K562 (cell line): ENCODE results near the gene PRKG1. TPM values are rescaled to one million over a fixed set of nuclear protein-coding genes. Genes with fewer than 3 reads are reported as not detected.

ENCODE experiments used
- ATAC-seq: fragments of 200-7000 bp; cut with Tn5 transposase; 3 replicates; pipeline ENCODE4 v1.9.1; 2020; ENCODE audit warnings: moderate library complexity
- BruUV-seq: library from RNA; stranded (reverse); fragments of 400-500 nt; replicated peaks from 2 replicates; lab custom pipeline; 2021; lab: Mats Ljungman, UMichigan
- CTCF ChIA-PET: fragments of 300-600 bp; formaldehyde crosslinking; extraction: SDS; loops from one replicate; lab custom pipeline; 2021; ENCODE audit warnings: low intra/inter-chr PET ratio; lab: Yijun Ruan, JAX
- POLR2A ChIA-PET: fragments of 300-600, 350-650 bp; sonication (Branson Sonifier 250); formaldehyde crosslinking; extraction: SDS; loops from one replicate; lab custom pipeline; 2021; ENCODE audit warnings: antibody characterized with exemption, inconsistent platforms; lab: Yijun Ruan, JAX
- DNase-seq, 4 experiments: peaks; one replicate each; pipeline versions ENCODE4 v3.0.0 to v3.0.0-alpha.2; 2011 to 2018; ENCODE audit warnings: low spot score in 3 of 4, mixed read lengths in 3 of 4; ENCODE audit errors: extremely low read depth in 1 of 4
- FAIRE-seq: peaks from 2 replicates; lab custom pipeline; 2011; peaks lifted over from hg19 to GRCh38; lab: Jason Lieb, UNC
- H2AFZ ChIP-seq: 2 replicates; pipeline ENCODE4 v1.6.0; 2011; ENCODE audit warnings: low read depth, low read length, control low read depth, inconsistent platforms
- H3K27ac ChIP-seq: fragments of 200-600 bp; 3 replicates; pipeline ENCODE4 v1.8.0; 2011; ENCODE audit warnings: low read depth, mild to moderate bottlenecking, control low read depth, inconsistent platforms, low read length, moderate library complexity, mixed read lengths; ENCODE audit errors: extremely low read depth
- H3K27me3 ChIP-seq, 2 experiments: fragments of 300-600 bp in 1 of 2; 2 replicates in 1 of 2; 3 replicates in 1 of 2; pipeline versions ENCODE4 v1.6.0 to v1.8.0; 2011; ENCODE audit warnings: inconsistent platforms in 2 of 2, low read length in 2 of 2, mild to moderate bottlenecking in 1 of 2, mixed read lengths in 1 of 2, moderate library complexity in 1 of 2; ENCODE audit not compliant: control insufficient read depth in 2 of 2, insufficient read depth in 2 of 2
- H3K36me3 ChIP-seq: fragments of 300-600 bp; 3 replicates; pipeline ENCODE4 v1.8.0; 2011; ENCODE audit warnings: mild to moderate bottlenecking, low read length, inconsistent platforms; ENCODE audit not compliant: control insufficient read depth, insufficient read depth
- H3K4me1 ChIP-seq, 2 experiments: fragments of 200-600 bp in 1 of 2; replicated peaks in 1 of 2; 2 replicates in 1 of 2; 3 replicates in 1 of 2; pipeline versions ENCODE4 v1.5.1 to v1.8.0; 2011; ENCODE audit warnings: inconsistent platforms in 2 of 2, low read length in 2 of 2, mild to moderate bottlenecking in 1 of 2, mixed read lengths in 1 of 2, moderate library complexity in 1 of 2; ENCODE audit not compliant: control insufficient read depth in 2 of 2, insufficient read depth in 2 of 2
- H3K4me2 ChIP-seq: 2 replicates; pipeline ENCODE4 v1.6.1; 2011; ENCODE audit warnings: low read length, control low read depth, inconsistent platforms, mixed read lengths; ENCODE audit not compliant: insufficient read depth
- H3K4me3 ChIP-seq: fragments of 200-600 bp; sonication (generic), shearing (Covaris generic); 2 replicates; pipeline ENCODE4 v1.5.1; 2016; ENCODE audit warnings: control low read depth, inconsistent platforms
- H3K79me2 ChIP-seq: fragments of 200-600 bp; 3 replicates; pipeline ENCODE4 v1.8.0; 2011; ENCODE audit warnings: low read length, inconsistent platforms; ENCODE audit not compliant: control insufficient read depth, insufficient read depth
- H3K9ac ChIP-seq, 2 experiments: 2 replicates each; pipeline versions ENCODE4 v1.6.0 to v1.6.1; 2011; ENCODE audit warnings: low read depth in 2 of 2, low read length in 2 of 2, control low read depth in 1 of 2, inconsistent platforms in 1 of 2, mild to moderate bottlenecking in 1 of 2, mixed read lengths in 1 of 2; ENCODE audit not compliant: insufficient read depth in 1 of 2
- H3K9me1 ChIP-seq: one replicate; pipeline ENCODE4 v1.6.0; 2011; ENCODE audit warnings: inconsistent platforms, mild to moderate bottlenecking, low read length, moderate library complexity; ENCODE audit not compliant: control insufficient read depth, insufficient read depth
- H3K9me3 ChIP-seq: replicated peaks from 2 replicates; pipeline ENCODE4 v1.5.1; 2011; ENCODE audit warnings: low read depth, low read length, inconsistent platforms; ENCODE audit not compliant: control insufficient read depth, insufficient read depth
- H4K20me1 ChIP-seq: replicated peaks from 2 replicates; pipeline ENCODE4 v1.6.1; 2011; ENCODE audit warnings: low read length, inconsistent platforms, mixed read lengths; ENCODE audit not compliant: control insufficient read depth, insufficient read depth
- CREBBP ChIP-seq: IDR thresholded peaks from one replicate; pipeline ENCODE4 v1.6.1; 2012; ENCODE audit warnings: low read depth, mild to moderate bottlenecking, control low read depth, inconsistent platforms, low read length
- FIP1L1 ChIP-seq: fragments of 200-400 bp; formaldehyde crosslinking; IDR thresholded peaks from 2 replicates; pipeline ENCODE4 v1.6.1; 2018; ENCODE audit warnings: mild to moderate bottlenecking, low read depth, low read length; ENCODE audit not compliant: poor library complexity, severe bottlenecking
- FOS ChIP-seq: IDR thresholded peaks from 3 replicates; pipeline ENCODE4 v1.6.1; 2011; ENCODE audit not compliant: insufficient read length; ENCODE audit errors: extremely low read depth
- KDM2B ChIP-seq: fragments of 250-450 bp; sonication (Bioruptor Pico); IDR thresholded peaks from 2 replicates; pipeline ENCODE4 v1.8.0; 2021; ENCODE audit warnings: mild to moderate bottlenecking, moderate library complexity
- KDM5B ChIP-seq: fragments of 200-600 bp; sonication (generic); IDR thresholded peaks from 2 replicates; pipeline ENCODE4 v1.6.1; 2012; ENCODE audit warnings: low read depth, mild to moderate bottlenecking, moderate library complexity, low read length, control low read depth, inconsistent platforms; ENCODE audit not compliant: insufficient replicate concordance
- POLR2B ChIP-seq: fragments of 450-650 bp; IDR thresholded peaks from 2 replicates; pipeline ENCODE4 v1.6.1; 2018; ENCODE audit warnings: low read depth; ENCODE audit not compliant: partially characterized antibody
- RBM34 ChIP-seq: fragments of 200-400 bp; formaldehyde crosslinking; IDR thresholded peaks from 2 replicates; pipeline ENCODE4 v1.6.1; 2018; ENCODE audit warnings: low read length, borderline replicate concordance; ENCODE audit not compliant: insufficient read depth
- SMARCA4 ChIP-seq: fragments of 450-650 bp; IDR thresholded peaks from 2 replicates; pipeline ENCODE4 v1.6.1; 2016
- STAT5A ChIP-seq: IDR thresholded peaks from 2 replicates; pipeline ENCODE4 v1.6.1; 2012; ENCODE audit warnings: low read length, inconsistent platforms, borderline replicate concordance
- THAP7 ChIP-seq: fragments of 250-450 bp; sonication (Bioruptor Pico); IDR thresholded peaks from 2 replicates; pipeline ENCODE4 v1.5.0; 2021
- ZNF140 ChIP-seq: fragments of 250-450 bp; sonication (Bioruptor Pico); IDR thresholded peaks from 2 replicates; pipeline ENCODE4 v1.8.0; 2021; ENCODE audit warnings: moderate library complexity, mild to moderate bottlenecking, inconsistent platforms
- ZNF511 ChIP-seq: sonication (generic); formaldehyde crosslinking; IDR thresholded peaks from 2 replicates; pipeline ENCODE4 v1.8.0; 2022; ENCODE audit warnings: mild to moderate bottlenecking, missing genetic modification reagents
- ZNF76 ChIP-seq: fragments of 250-450 bp; sonication (Bioruptor Pico); IDR thresholded peaks from 2 replicates; pipeline ENCODE4 v1.4.0; 2020; ENCODE audit warnings: mild to moderate bottlenecking, moderate library complexity, borderline replicate concordance
- in situ Hi-C: fragments of 300-500 bp; cut with MboI; formaldehyde crosslinking; loops from 4 replicates; pipeline ENCODE4 v1.15.0; 2018; ENCODE audit warnings: inconsistent platforms, mixed read lengths
- intact Hi-C: fragments of 100-400 bp; cut with micrococcal nuclease; formaldehyde crosslinking; loops from 2 replicates; pipeline ENCODE4 v1.14.2; 2022
- polyA plus RNA-seq, 8 experiments: library from polyadenylated mRNA; depleted of rRNA in 4 of 8; stranded (reverse) in 5 of 8; unstranded in 3 of 8; fragments of >200 nt; fragmentation: Nextera tagmentation in 2 of 8; fragmentation: Illumina TruSeq in 1 of 8; extraction: Ambion mirVana in 2 of 8; extraction: Trizol in 1 of 8; gene quantifications; 2 replicates each; pipeline versions ENCODE4 v1.2.1 to v1.2.3, GENCODE V29; 2011 to 2014; ENCODE audit warnings: inconsistent platforms in 1 of 8, missing spikeins in 1 of 8
- total RNA-seq, 7 experiments: library from RNA; depleted of rRNA in 6 of 7; stranded (reverse); fragments of >200 nt in 6 of 7; fragmentation: Illumina TruSeq in 2 of 7; extraction: Trizol in 2 of 7; gene quantifications; 2 replicates each; pipeline versions ENCODE4 v1.2.1 to v1.2.3, GENCODE V29; 2011 to 2021; ENCODE audit warnings: low replicate concordance in 1 of 7

The PRKG1 gene
- total and polyA plus RNA-seq, 9 of the 15 experiments (the other 6 are each of a cell fraction or from before 2014, with no cell fraction given): 0.22 TPM; not detected in 8

- TF ChIP-seq THAP7: no peak
- no peak for TF ChIP-seq ZNF140
- no peak for TF ChIP-seq POLR2B
Observed at GRCh38 chr10:52194191-52194590, 1119.9 kb downstream of the PRKG1 start (continued).

- Histone ChIP-seq H3K4me1 (no peaks in the 10 kb centered on the region), H3K9ac (no peak overlapping the region), H3K9me1 (no peaks in the 10 kb centered on the region), H3K27ac (no peak overlapping the region), H2AFZ (no peak overlapping the region), H4K20me1 (no peaks in the 10 kb centered on the region), H3K27me3 (no peaks in the 10 kb centered on the region), H3K79me2 (no peaks in the 10 kb centered on the region), H3K4me3 (no peak overlapping the region), H3K4me2 (no peak overlapping the region), H3K9me3 (0 out of 2 replicates have a peak, but pooled peaks cover 1% of the 10 kb centered on the region), H3K36me3 (no peaks in the 10 kb centered on the region)
- ChIA-PET CTCF (no interaction called here), POLR2A (no interaction called here)
- no TSS peak for BruUV-seq
- intact Hi-C loops: no loop called here
- ATAC-seq: no peak
- no peak for DNase-seq
- in situ Hi-C loops: no loop called here
- TF ChIP-seq CREBBP: no peak
- TF ChIP-seq ZNF511 (CRISPR knock-in tag): no peak
- no peak for TF ChIP-seq RBM34
- TF ChIP-seq STAT5A: no peak
- no peak for TF ChIP-seq FOS
- TF ChIP-seq ZNF76 (CRISPR knock-in tag): no peak
- no peak for TF ChIP-seq KDM5B
- TF ChIP-seq FIP1L1: no peak
- no peak for TF ChIP-seq SMARCA4
- TF ChIP-seq KDM2B (CRISPR knock-in tag): no peak
- FAIRE-seq: no peak
Observed at GRCh38 chr10:52194716-52195115, 1120.4 kb downstream of the PRKG1 start.
